Measurements from ENCODE around the gene NCOA1. TPM values are rescaled to one million over a fixed set of nuclear protein-coding genes. Genes with fewer than 3 reads are reported as not detected.

The NCOA1 gene
- total and polyA plus RNA-seq, 4 donors, result 6.5 to 26.6 (median 16.3) TPM

DNA sequence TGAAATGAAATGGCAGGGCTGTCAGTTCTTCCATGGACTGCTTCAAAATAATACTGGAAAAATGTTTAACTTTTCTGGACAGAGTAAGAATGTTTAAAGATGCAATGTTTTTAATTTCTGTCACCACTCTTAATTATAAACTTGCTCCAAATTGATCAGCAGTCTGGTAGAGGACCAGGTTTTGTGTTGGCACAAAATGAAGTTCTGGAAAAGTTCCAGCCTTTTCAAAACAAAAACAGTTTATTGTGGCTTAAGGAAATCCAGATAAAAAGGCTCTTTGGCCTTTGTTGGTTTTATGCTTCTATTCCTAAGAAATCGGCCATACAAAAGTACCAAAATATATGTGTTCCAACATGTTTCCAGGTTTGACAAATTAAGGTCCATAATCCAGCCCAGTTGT is 253.3 kb downstream of the NCOA1 start:
- no peak for DNase-seq (ENCODE audit: low spot score)
- 82% methylated on average over 1 of the region's 1 CpG for WGBS
- H3K4me3 ChIP-seq (ENCODE audit: low read depth in 1 of 3, low read length in 3 of 3), result no peak overlapping the region
- no peaks in the 10 kb centered on the region for H3K27me3 ChIP-seq (ENCODE audit: control insufficient read depth in 4 of 4, insufficient read depth in 4 of 4, low read length in 3 of 4)
- no peak overlapping the region for H3K27ac ChIP-seq (ENCODE audit: low read depth in 1 of 2, low read length in 2 of 2)
- TF ChIP-seq RXRA (IDR thresholded peaks at IDR 0.05), result no peak
- TF ChIP-seq TAF1 (conservative IDR thresholded peaks at IDR 0.05), result no peak
- no peak for TF ChIP-seq YY1 (IDR thresholded peaks at IDR 0.05)
- TF ChIP-seq, protein P1, sequence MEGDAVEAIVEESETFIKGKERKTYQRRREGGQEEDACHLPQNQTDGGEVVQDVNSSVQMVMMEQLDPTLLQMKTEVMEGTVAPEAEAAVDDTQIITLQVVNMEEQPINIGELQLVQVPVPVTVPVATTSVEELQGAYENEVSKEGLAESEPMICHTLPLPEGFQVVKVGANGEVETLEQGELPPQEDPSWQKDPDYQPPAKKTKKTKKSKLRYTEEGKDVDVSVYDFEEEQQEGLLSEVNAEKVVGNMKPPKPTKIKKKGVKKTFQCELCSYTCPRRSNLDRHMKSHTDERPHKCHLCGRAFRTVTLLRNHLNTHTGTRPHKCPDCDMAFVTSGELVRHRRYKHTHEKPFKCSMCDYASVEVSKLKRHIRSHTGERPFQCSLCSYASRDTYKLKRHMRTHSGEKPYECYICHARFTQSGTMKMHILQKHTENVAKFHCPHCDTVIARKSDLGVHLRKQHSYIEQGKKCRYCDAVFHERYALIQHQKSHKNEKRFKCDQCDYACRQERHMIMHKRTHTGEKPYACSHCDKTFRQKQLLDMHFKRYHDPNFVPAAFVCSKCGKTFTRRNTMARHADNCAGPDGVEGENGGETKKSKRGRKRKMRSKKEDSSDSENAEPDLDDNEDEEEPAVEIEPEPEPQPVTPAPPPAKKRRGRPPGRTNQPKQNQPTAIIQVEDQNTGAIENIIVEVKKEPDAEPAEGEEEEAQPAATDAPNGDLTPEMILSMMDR (IDR thresholded peaks at IDR 0.05; ENCODE audit: low read depth, low read length, missing input control), result no peak
- no peak for TF ChIP-seq FOXA1 (IDR thresholded peaks at IDR 0.05)
- no peak for TF ChIP-seq RAD21 (IDR thresholded peaks at IDR 0.05)
- TF ChIP-seq, protein P2, sequence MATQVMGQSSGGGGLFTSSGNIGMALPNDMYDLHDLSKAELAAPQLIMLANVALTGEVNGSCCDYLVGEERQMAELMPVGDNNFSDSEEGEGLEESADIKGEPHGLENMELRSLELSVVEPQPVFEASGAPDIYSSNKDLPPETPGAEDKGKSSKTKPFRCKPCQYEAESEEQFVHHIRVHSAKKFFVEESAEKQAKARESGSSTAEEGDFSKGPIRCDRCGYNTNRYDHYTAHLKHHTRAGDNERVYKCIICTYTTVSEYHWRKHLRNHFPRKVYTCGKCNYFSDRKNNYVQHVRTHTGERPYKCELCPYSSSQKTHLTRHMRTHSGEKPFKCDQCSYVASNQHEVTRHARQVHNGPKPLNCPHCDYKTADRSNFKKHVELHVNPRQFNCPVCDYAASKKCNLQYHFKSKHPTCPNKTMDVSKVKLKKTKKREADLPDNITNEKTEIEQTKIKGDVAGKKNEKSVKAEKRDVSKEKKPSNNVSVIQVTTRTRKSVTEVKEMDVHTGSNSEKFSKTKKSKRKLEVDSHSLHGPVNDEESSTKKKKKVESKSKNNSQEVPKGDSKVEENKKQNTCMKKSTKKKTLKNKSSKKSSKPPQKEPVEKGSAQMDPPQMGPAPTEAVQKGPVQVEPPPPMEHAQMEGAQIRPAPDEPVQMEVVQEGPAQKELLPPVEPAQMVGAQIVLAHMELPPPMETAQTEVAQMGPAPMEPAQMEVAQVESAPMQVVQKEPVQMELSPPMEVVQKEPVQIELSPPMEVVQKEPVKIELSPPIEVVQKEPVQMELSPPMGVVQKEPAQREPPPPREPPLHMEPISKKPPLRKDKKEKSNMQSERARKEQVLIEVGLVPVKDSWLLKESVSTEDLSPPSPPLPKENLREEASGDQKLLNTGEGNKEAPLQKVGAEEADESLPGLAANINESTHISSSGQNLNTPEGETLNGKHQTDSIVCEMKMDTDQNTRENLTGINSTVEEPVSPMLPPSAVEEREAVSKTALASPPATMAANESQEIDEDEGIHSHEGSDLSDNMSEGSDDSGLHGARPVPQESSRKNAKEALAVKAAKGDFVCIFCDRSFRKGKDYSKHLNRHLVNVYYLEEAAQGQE (IDR thresholded peaks at IDR 0.05), result no peak
- no peak for TF ChIP-seq FOXA2 (IDR thresholded peaks at IDR 0.05)
- no peak for TF ChIP-seq NR2F2 (IDR thresholded peaks at IDR 0.05)
- peaks cover 3 to 17% (median 9%) of the 10 kb centered on the region in 4 donors for H3K36me3 ChIP-seq (ENCODE audit: control insufficient read depth in 4 of 4, insufficient read depth in 3 of 4, low read depth in 1 of 4, low read length in 3 of 4)
- H3K4me1 ChIP-seq (ENCODE audit: control insufficient read depth in 4 of 4, insufficient read depth in 4 of 4, low read length in 3 of 4), result no peaks in the 10 kb centered on the region
- H3K9me3 ChIP-seq (ENCODE audit: control insufficient read depth in 4 of 4, low read length in 3 of 4), result no peaks in the 10 kb centered on the region
- no peak overlapping the region for H3K9ac ChIP-seq (ENCODE audit: low read depth in 1 of 2, low read length in 2 of 2)

DNA sequence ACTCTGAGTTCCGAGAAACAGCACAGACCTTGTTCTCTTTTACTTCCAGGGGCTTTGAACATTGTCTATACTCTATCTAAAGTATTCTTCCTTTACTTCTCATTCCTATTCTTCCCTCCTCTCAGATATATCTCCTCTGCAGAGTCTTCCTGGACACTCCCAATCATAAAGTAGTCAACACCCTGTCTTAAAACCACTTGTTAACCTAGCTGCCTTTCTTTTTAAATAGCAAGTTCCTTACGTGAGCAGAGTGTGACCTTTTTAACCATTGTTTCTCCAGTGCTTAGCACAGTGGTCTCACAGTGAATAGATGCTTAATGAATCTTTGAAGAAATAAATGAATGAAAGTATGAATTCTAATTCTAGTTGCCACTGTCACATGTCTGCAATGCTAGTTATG is 254.8 kb downstream of the NCOA1 start:
- H3K9me3 ChIP-seq (ENCODE audit: control insufficient read depth in 4 of 4, low read length in 3 of 4), result no peaks in the 10 kb centered on the region
- no peak overlapping the region for H3K4me3 ChIP-seq (ENCODE audit: low read depth in 1 of 3, low read length in 3 of 3)
- WGBS, result 83% methylated on average over 2 of the region's 2 CpGs
- H3K36me3 ChIP-seq (ENCODE audit: control insufficient read depth in 4 of 4, insufficient read depth in 3 of 4, low read depth in 1 of 4, low read length in 3 of 4), result peaks cover 3 to 19% (median 9%) of the 10 kb centered on the region in 4 donors
- TF ChIP-seq, protein P3, sequence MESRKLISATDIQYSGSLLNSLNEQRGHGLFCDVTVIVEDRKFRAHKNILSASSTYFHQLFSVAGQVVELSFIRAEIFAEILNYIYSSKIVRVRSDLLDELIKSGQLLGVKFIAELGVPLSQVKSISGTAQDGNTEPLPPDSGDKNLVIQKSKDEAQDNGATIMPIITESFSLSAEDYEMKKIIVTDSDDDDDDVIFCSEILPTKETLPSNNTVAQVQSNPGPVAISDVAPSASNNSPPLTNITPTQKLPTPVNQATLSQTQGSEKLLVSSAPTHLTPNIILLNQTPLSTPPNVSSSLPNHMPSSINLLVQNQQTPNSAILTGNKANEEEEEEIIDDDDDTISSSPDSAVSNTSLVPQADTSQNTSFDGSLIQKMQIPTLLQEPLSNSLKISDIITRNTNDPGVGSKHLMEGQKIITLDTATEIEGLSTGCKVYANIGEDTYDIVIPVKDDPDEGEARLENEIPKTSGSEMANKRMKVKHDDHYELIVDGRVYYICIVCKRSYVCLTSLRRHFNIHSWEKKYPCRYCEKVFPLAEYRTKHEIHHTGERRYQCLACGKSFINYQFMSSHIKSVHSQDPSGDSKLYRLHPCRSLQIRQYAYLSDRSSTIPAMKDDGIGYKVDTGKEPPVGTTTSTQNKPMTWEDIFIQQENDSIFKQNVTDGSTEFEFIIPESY (IDR thresholded peaks at IDR 0.05), result no peak
- TF ChIP-seq SP1 (IDR thresholded peaks at IDR 0.05) (no peak), NR2F2 (IDR thresholded peaks at IDR 0.05) (no peak), HNF4A (conservative IDR thresholded peaks at IDR 0.05) (no peak), YY1 (IDR thresholded peaks at IDR 0.05) (no peak), EGR1 (IDR thresholded peaks at IDR 0.05; ENCODE audit: low read depth in 2 of 2) (no peak), JUND (IDR thresholded peaks at IDR 0.05) (no peak), FOXA2 (IDR thresholded peaks at IDR 0.05) (no peak), HNF4G (IDR thresholded peaks at IDR 0.05) (no peak)
- TF ChIP-seq, protein P4, sequence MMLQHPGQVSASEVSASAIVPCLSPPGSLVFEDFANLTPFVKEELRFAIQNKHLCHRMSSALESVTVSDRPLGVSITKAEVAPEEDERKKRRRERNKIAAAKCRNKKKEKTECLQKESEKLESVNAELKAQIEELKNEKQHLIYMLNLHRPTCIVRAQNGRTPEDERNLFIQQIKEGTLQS (IDR thresholded peaks at IDR 0.05), result no peak
- TF ChIP-seq, protein P2 (IDR thresholded peaks at IDR 0.05), result no peak
- H3K9ac ChIP-seq (ENCODE audit: low read depth in 1 of 2, low read length in 2 of 2), result no peak overlapping the region
- no peaks in the 10 kb centered on the region for H3K4me1 ChIP-seq (ENCODE audit: control insufficient read depth in 4 of 4, insufficient read depth in 4 of 4, low read length in 3 of 4)
- DNase-seq (ENCODE audit: low spot score), result no peak
- H3K27ac ChIP-seq (ENCODE audit: low read depth in 1 of 2, low read length in 2 of 2), result no peak overlapping the region
- no peaks in the 10 kb centered on the region for H3K27me3 ChIP-seq (ENCODE audit: control insufficient read depth in 4 of 4, insufficient read depth in 4 of 4, low read length in 3 of 4)

Data from liver (tissue), 9 donors.